Suprapubic skin (tissue), 4 donors: ENCODE data around the gene TSR3. TPM values are rescaled to one million over a fixed set of nuclear protein-coding genes. Genes with fewer than 3 reads are reported as not detected.

ENCODE experiments used
- DNase-seq, 2 donors: peaks; one replicate each; pipeline ENCODE4 v3.0.0-alpha.2; 2019; ENCODE audit warnings: low spot score in 2 of 2
- H3K27ac ChIP-seq: fragments of 200-600 bp; sonication (generic); one replicate; pipeline ENCODE4 v1.5.1; 2019
- H3K27me3 ChIP-seq: fragments of 200-600 bp; sonication (generic); one replicate; pipeline ENCODE4 v1.5.1; 2019
- H3K36me3 ChIP-seq: fragments of 200-600 bp; sonication (generic); one replicate; pipeline ENCODE4 v1.5.1; 2019
- H3K4me1 ChIP-seq: fragments of 200-600 bp; sonication (generic); one replicate; pipeline ENCODE4 v1.5.1; 2019
- H3K4me3 ChIP-seq: fragments of 200-600 bp; sonication (generic); one replicate; pipeline ENCODE4 v1.5.1; 2019; ENCODE audit warnings: mild to moderate bottlenecking
- H3K9me3 ChIP-seq: fragments of 200-600 bp; sonication (generic); one replicate; pipeline ENCODE4 v1.5.1; 2019
- EP300 ChIP-seq: sonication (generic); formaldehyde crosslinking; IDR thresholded peaks from one replicate; pipeline ENCODE4 v1.6.1; 2017; ENCODE audit warnings: antibody characterized with exemption
- POLR2A ChIP-seq, 2 donors: fragments of 450-650 bp; IDR thresholded peaks; one replicate each; pipeline ENCODE4 v1.6.1; 2017; ENCODE audit warnings: antibody characterized with exemption in 2 of 2, mild to moderate bottlenecking in 2 of 2, moderate library complexity in 2 of 2
- POLR2AphosphoS5 ChIP-seq, 3 donors: sonication (generic); formaldehyde crosslinking; IDR thresholded peaks; one replicate each; pipeline ENCODE4 v1.6.1; 2017; ENCODE audit warnings: antibody characterized with exemption in 3 of 3
- WGBS: methylation state at CpG from one replicate; pipeline ENCODE4 v1.1.5; 2018; 5-methylcytosine and 5-hydroxymethylcytosine counted together
- total RNA-seq, 4 donors: library from RNA; depleted of rRNA; stranded (reverse); fragments of >200 nt; gene quantifications; one replicate each; pipeline ENCODE4 v1.1.0, GENCODE V29; 2016
- TF ChIP-seq, protein P1 (sequence below), 2 donors: fragments of 200-600 bp in 1 of 2; fragments of 450-650 bp in 1 of 2; sonication (generic) in 1 of 2; IDR thresholded peaks; one replicate each; pipeline ENCODE4 v1.5.1; 2016 to 2019; ENCODE audit warnings: antibody characterized with exemption in 2 of 2, mild to moderate bottlenecking in 1 of 2, moderate library complexity in 1 of 2

The TSR3 gene
- total RNA-seq, 4 donors from 2014 or later = 48.5 to 70.2 (median 62.1) TPM

- H3K27me3 ChIP-seq = no peaks in the 10 kb centered on the region
- WGBS = 95% methylated on average over 17 of the region's 17 CpGs
- TF ChIP-seq POLR2AphosphoS5 (IDR thresholded peaks at IDR 0.05) (no peak), POLR2A (IDR thresholded peaks at IDR 0.05) (no peak), EP300 (no peak)
- TF ChIP-seq, protein P1, sequence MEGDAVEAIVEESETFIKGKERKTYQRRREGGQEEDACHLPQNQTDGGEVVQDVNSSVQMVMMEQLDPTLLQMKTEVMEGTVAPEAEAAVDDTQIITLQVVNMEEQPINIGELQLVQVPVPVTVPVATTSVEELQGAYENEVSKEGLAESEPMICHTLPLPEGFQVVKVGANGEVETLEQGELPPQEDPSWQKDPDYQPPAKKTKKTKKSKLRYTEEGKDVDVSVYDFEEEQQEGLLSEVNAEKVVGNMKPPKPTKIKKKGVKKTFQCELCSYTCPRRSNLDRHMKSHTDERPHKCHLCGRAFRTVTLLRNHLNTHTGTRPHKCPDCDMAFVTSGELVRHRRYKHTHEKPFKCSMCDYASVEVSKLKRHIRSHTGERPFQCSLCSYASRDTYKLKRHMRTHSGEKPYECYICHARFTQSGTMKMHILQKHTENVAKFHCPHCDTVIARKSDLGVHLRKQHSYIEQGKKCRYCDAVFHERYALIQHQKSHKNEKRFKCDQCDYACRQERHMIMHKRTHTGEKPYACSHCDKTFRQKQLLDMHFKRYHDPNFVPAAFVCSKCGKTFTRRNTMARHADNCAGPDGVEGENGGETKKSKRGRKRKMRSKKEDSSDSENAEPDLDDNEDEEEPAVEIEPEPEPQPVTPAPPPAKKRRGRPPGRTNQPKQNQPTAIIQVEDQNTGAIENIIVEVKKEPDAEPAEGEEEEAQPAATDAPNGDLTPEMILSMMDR (IDR thresholded peaks at IDR 0.05) = no peak
- no peak for DNase-seq
- no peak overlapping the region for H3K4me3 ChIP-seq
- no peaks in the 10 kb centered on the region for H3K9me3 ChIP-seq
- peaks cover 91% of the 10 kb centered on the region for H3K36me3 ChIP-seq
- no peaks in the 10 kb centered on the region for H3K4me1 ChIP-seq
- H3K27ac ChIP-seq = no peak overlapping the region
These were observed 41.1 kb upstream of the TSR3 start for GRCh38 chr16:1392826-1393225.

GRCh38 chr16:1390239-1390779, 38.6 kb upstream of the TSR3 start:
- Histone ChIP-seq H3K27ac (no peak overlapping the region), H3K4me3 (no peak overlapping the region), H3K4me1 (no peaks in the 10 kb centered on the region), H3K27me3 (no peaks in the 10 kb centered on the region), H3K36me3 (peaks cover 86% of the 10 kb centered on the region), H3K9me3 (no peaks in the 10 kb centered on the region)
- TF ChIP-seq EP300 (no peak), POLR2A (IDR thresholded peaks at IDR 0.05) (no peak), POLR2AphosphoS5 (IDR thresholded peaks at IDR 0.05) (no peak)
- TF ChIP-seq, protein P1 (IDR thresholded peaks at IDR 0.05) = no peak
- 84% methylated on average over 28 of the region's 28 CpGs for WGBS
- no peak for DNase-seq

DNA sequence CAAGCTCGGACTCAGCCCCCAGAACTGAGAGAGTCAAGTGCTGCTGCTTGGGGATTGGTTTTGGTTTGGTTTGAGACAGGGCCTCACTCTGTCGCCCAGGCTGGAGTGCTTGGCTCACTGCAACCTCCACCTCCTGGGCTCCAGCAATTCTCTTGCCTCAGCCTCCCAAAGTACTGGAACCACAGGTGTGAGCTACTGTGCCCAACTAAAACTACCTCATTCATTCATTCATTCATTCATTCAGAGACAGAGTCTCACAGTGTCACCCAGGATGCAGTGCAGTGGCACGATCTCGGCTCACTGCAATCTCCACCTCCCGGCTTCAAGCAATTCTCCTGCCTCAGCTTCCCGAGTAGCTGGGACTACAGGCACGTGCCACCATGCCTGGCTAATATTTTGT, 38.1 kb upstream of the TSR3 start:
- 98% methylated on average over 7 of the region's 7 CpGs for WGBS
- no peak overlapping the region for H3K4me3 ChIP-seq
- DNase-seq = no peak
- no peaks in the 10 kb centered on the region for H3K4me1 ChIP-seq
- peaks cover 86% of the 10 kb centered on the region for H3K36me3 ChIP-seq
- H3K9me3 ChIP-seq = no peaks in the 10 kb centered on the region
- TF ChIP-seq, protein P1 (IDR thresholded peaks at IDR 0.05) = no peak
- no peak for TF ChIP-seq EP300
- no peak for TF ChIP-seq POLR2AphosphoS5 (IDR thresholded peaks at IDR 0.05)
- no peak for TF ChIP-seq POLR2A (IDR thresholded peaks at IDR 0.05)
- no peak overlapping the region for H3K27ac ChIP-seq
- H3K27me3 ChIP-seq = no peaks in the 10 kb centered on the region

DNA sequence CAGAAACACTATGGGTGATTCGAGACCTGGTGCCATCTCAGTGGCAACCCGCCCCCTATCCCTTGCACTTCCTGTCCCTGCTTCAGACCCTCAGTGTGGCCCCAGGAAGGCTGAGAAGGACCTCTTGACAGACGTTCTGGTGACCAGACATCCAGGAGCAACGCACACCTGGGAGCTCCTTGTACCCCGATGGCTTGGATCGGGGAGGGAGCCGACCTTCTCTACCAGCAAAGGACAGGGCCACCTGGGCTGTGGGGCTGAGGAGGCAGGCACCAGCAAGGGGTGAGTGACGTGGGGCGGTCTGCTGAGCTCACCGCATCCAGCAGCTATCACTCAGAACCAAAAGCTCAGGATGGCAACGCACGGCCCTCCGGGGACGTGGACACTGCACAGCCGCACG, 35.7 kb upstream of the TSR3 start:
- Histone ChIP-seq H3K4me3 (no peak overlapping the region), H3K9me3 (no peaks in the 10 kb centered on the region), H3K4me1 (no peaks in the 10 kb centered on the region), H3K27ac (no peak overlapping the region), H3K27me3 (no peaks in the 10 kb centered on the region), H3K36me3 (peaks cover 84% of the 10 kb centered on the region)
- no peak for TF ChIP-seq POLR2A (IDR thresholded peaks at IDR 0.05)
- TF ChIP-seq, protein P1 (IDR thresholded peaks at IDR 0.05) = no peak
- no peak for TF ChIP-seq POLR2AphosphoS5 (IDR thresholded peaks at IDR 0.05)
- 93% methylated on average over 6 of the region's 16 CpGs for WGBS
- DNase-seq = no peak

DNA sequence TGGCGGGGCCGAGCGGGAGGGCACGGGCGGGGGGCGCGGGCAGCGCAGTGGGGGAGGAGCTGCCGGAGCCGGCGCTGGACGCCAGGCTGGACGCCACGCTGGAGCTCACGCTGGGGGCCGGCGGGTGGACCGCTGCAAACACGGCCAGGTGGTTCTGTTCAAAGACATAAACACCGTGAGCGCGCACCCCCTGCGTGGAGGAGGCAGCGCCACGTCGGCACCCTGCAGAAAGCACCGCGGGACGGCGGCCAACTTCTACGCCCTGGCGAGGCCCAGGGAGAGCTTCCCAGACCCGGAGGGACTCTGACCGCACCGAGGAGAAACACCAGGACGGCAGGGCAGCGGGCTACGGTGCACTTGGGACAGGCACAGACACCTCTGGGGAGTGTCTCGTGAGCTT, 33.6 kb upstream of the TSR3 start:
- TF ChIP-seq, protein P1 (IDR thresholded peaks at IDR 0.05) = no peak
- TF ChIP-seq POLR2A (IDR thresholded peaks at IDR 0.05) (no peak), POLR2AphosphoS5 (IDR thresholded peaks at IDR 0.05) (no peak), EP300 (no peak)
- H3K4me1 ChIP-seq = no peaks in the 10 kb centered on the region
- H3K9me3 ChIP-seq = no peaks in the 10 kb centered on the region
- 95% methylated on average over 28 of the region's 39 CpGs for WGBS
- peaks cover 77% of the 10 kb centered on the region for H3K36me3 ChIP-seq
- no peak for DNase-seq
- H3K27me3 ChIP-seq = no peaks in the 10 kb centered on the region
- H3K27ac ChIP-seq = no peak overlapping the region
- H3K4me3 ChIP-seq = no peak overlapping the region
